Neural crest cell (in vitro differentiated cells): ENCODE measurements around the gene KRT6B. TPM values are rescaled to one million over a fixed set of nuclear protein-coding genes. Genes with fewer than 3 reads are reported as not detected.

Experiments
- DNase-seq: peaks from one replicate; pipeline ENCODE4 v3.0.0; 2021; ENCODE audit warnings: low read depth, mixed read lengths, low spot score
- H3K27ac Mint-ChIP-seq: one replicate; pipeline ENCODE4 v1.8.0; 2021; ENCODE audit warnings: mild to moderate bottlenecking, mixed read lengths; ENCODE audit not compliant: unreplicated experiment
- H3K27me3 Mint-ChIP-seq: 2 replicates; pipeline ENCODE4 v1.8.0; 2021; ENCODE audit warnings: low read depth, mild to moderate bottlenecking, mixed read lengths
- H3K36me3 Mint-ChIP-seq: 2 replicates; pipeline ENCODE4 v1.8.0; 2021; ENCODE audit warnings: low read depth, mild to moderate bottlenecking, mixed read lengths
- H3K4me1 Mint-ChIP-seq: 2 replicates; pipeline ENCODE4 v1.8.0; 2021; ENCODE audit warnings: mixed read lengths
- H3K4me3 Mint-ChIP-seq: one replicate; pipeline ENCODE4 v1.8.0; 2021; ENCODE audit warnings: mild to moderate bottlenecking, mixed read lengths
- H3K9me3 Mint-ChIP-seq: 2 replicates; pipeline ENCODE4 v1.8.0; 2021; ENCODE audit warnings: mixed read lengths
- CTCF ChIP-seq: fragments of 200-600 bp; sonication (generic); conservative IDR thresholded peaks from 2 replicates; pipeline ENCODE4 v1.5.0; 2021; ENCODE audit warnings: antibody characterized with exemption, mild to moderate bottlenecking
- total RNA-seq: library from RNA; stranded (reverse); gene quantifications from 2 replicates; pipeline ENCODE4 v1.2.1, GENCODE V29; 2021

The KRT6B gene
- total RNA-seq, 1 donor from 2014 or later, result not detected

- TF ChIP-seq CTCF, result no peak
- peaks cover 3% of the 10 kb centered on the region for H3K9me3 Mint-ChIP-seq
- H3K36me3 Mint-ChIP-seq, result no peaks in the 10 kb centered on the region
- H3K4me3 Mint-ChIP-seq, result no peak overlapping the region
- H3K27me3 Mint-ChIP-seq, result peaks cover 17% of the 10 kb centered on the region
- DNase-seq, result no peak
- peaks cover 22% of the 10 kb centered on the region for H3K4me1 Mint-ChIP-seq
- H3K27ac Mint-ChIP-seq, result peak overlapping the region; percentile 11
Measured at GRCh38 chr12:52440821-52441319, 11.1 kb downstream of the KRT6B start.

GRCh38 chr12:52439845-52440244 is 12.1 kb downstream of the KRT6B start:
- peaks cover 22% of the 10 kb centered on the region for H3K4me1 Mint-ChIP-seq
- no peak overlapping the region for H3K4me3 Mint-ChIP-seq
- H3K27ac Mint-ChIP-seq, result no peak overlapping the region
- no peak for DNase-seq
- peaks cover 17% of the 10 kb centered on the region for H3K27me3 Mint-ChIP-seq
- no peaks in the 10 kb centered on the region for H3K36me3 Mint-ChIP-seq
- H3K9me3 Mint-ChIP-seq, result peaks cover 3% of the 10 kb centered on the region
- no peak for TF ChIP-seq CTCF

GRCh38 chr12:52439420-52439819 is 12.5 kb downstream of the KRT6B start:
- no peak for DNase-seq
- H3K27ac Mint-ChIP-seq, result no peak overlapping the region
- no peak for TF ChIP-seq CTCF
- peaks cover 17% of the 10 kb centered on the region for H3K27me3 Mint-ChIP-seq
- peaks cover 3% of the 10 kb centered on the region for H3K9me3 Mint-ChIP-seq
- H3K36me3 Mint-ChIP-seq, result no peaks in the 10 kb centered on the region
- no peak overlapping the region for H3K4me3 Mint-ChIP-seq
- peaks cover 22% of the 10 kb centered on the region for H3K4me1 Mint-ChIP-seq

- Mint-ChIP-seq H3K4me1 (peaks cover 22% of the 10 kb centered on the region), H3K27ac (no peak overlapping the region), H3K4me3 (no peak overlapping the region), H3K9me3 (peaks cover 3% of the 10 kb centered on the region), H3K27me3 (peaks cover 16% of the 10 kb centered on the region), H3K36me3 (no peaks in the 10 kb centered on the region)
- no peak for TF ChIP-seq CTCF
- no peak for DNase-seq
Measured at GRCh38 chr12:52438305-52439301, 13.3 kb downstream of the KRT6B start.

GRCh38 chr12:52437508-52437907 is 14.4 kb downstream of the KRT6B start:
- H3K4me1 Mint-ChIP-seq, result peaks cover 22% of the 10 kb centered on the region
- no peak for DNase-seq
- no peaks in the 10 kb centered on the region for H3K36me3 Mint-ChIP-seq
- peaks cover 3% of the 10 kb centered on the region for H3K9me3 Mint-ChIP-seq
- H3K4me3 Mint-ChIP-seq, result no peak overlapping the region
- peaks cover 10% of the 10 kb centered on the region for H3K27me3 Mint-ChIP-seq
- no peak for TF ChIP-seq CTCF
- no peak overlapping the region for H3K27ac Mint-ChIP-seq
